Measurements from ENCODE around the gene MUC5AC. TPM values are rescaled to one million over a fixed set of nuclear protein-coding genes. Genes with fewer than 3 reads are reported as not detected.

Gene MUC5AC
- total RNA-seq, 1 experiment from 2014 or later, result under 0.01 TPM

- no peaks in the 10 kb centered on the region for H3K36me3 ChIP-seq (ENCODE audit: control insufficient read depth in 1 of 2, insufficient read depth in 2 of 2, low read length in 2 of 2)
- H3K9me2 ChIP-seq (ENCODE audit: insufficient read depth), result no peaks in the 10 kb centered on the region
- no peak within 1 kb of the TSS for H3K27ac ChIP-seq (ENCODE audit: low read depth, low read length)
- ChIA-PET CTCF (no interaction called here), RAD21 (ENCODE audit: low non-redundant PET in 1 of 2, low total read pairs in 2 of 2, uncharacterized antibody in 2 of 2, unreplicated experiment in 2 of 2) (no interaction called here), POLR2A (no interaction called here)
- no peak for TF ChIP-seq POLR2AphosphoS5 (IDR thresholded peaks at IDR 0.05; ENCODE audit: low read depth, low read length)
- no peak for TF ChIP-seq TCF7L2 (IDR thresholded peaks at IDR 0.05; ENCODE audit: borderline replicate concordance, extremely low read depth, insufficient read depth, insufficient read length)
- no peak for TF ChIP-seq EGR1 (IDR thresholded peaks at IDR 0.05; ENCODE audit: low read depth)
- TF ChIP-seq SP1 (IDR thresholded peaks at IDR 0.05; ENCODE audit: low read depth), result no peak
- TF ChIP-seq SIN3A (IDR thresholded peaks at IDR 0.05; ENCODE audit: low read depth), result no peak
- no peak for TF ChIP-seq CEBPB (IDR thresholded peaks at IDR 0.05; ENCODE audit: low read depth)
- H2AFZ ChIP-seq (ENCODE audit: low read depth, low read length, poor library complexity, severe bottlenecking), result no peak within 1 kb of the TSS
- no peak within 1 kb of the TSS for H3K4me3 ChIP-seq (replicated peaks in 1 of 2; ENCODE audit: low read depth in 1 of 2, low read length in 2 of 2)
- DNase-seq (ENCODE audit: low read depth, low spot score), result no peak
- H3K4me1 ChIP-seq (ENCODE audit: control insufficient read depth in 1 of 2, insufficient read depth in 2 of 2, low read length in 2 of 2), result no peaks in the 10 kb centered on the region
- no peaks in the 10 kb centered on the region for H4K20me1 ChIP-seq (ENCODE audit: insufficient read depth)
- no peak for ATAC-seq
- no peak within 1 kb of the TSS for H3K9ac ChIP-seq (ENCODE audit: low read length)
- H3K9me3 ChIP-seq (ENCODE audit: control insufficient read depth in 1 of 2, insufficient read depth in 1 of 2, low read depth in 1 of 2, low read length in 2 of 2), result no peaks in the 10 kb centered on the region
- no TSS peak for BruUV-seq (replicated peaks)
- no peaks in the 10 kb centered on the region for H3K27me3 ChIP-seq (ENCODE audit: insufficient read depth, low read length)
- intact Hi-C loops (cut with micrococcal nuclease), result no loop called here
- H3K4me2 ChIP-seq (ENCODE audit: low read length), result no peak within 1 kb of the TSS
- H3K79me2 ChIP-seq (ENCODE audit: insufficient read depth, low read length), result no peaks in the 10 kb centered on the region
Observed at GRCh38 chr11:1222491-1223345, 65.0 kb downstream of the MUC5AC start, which contains the start of gene MUC5B. Gene MUC5B (plus strand): TSS chr11:1223066. CDS start chr11:1223124, 58 bp downstream.

DNA sequence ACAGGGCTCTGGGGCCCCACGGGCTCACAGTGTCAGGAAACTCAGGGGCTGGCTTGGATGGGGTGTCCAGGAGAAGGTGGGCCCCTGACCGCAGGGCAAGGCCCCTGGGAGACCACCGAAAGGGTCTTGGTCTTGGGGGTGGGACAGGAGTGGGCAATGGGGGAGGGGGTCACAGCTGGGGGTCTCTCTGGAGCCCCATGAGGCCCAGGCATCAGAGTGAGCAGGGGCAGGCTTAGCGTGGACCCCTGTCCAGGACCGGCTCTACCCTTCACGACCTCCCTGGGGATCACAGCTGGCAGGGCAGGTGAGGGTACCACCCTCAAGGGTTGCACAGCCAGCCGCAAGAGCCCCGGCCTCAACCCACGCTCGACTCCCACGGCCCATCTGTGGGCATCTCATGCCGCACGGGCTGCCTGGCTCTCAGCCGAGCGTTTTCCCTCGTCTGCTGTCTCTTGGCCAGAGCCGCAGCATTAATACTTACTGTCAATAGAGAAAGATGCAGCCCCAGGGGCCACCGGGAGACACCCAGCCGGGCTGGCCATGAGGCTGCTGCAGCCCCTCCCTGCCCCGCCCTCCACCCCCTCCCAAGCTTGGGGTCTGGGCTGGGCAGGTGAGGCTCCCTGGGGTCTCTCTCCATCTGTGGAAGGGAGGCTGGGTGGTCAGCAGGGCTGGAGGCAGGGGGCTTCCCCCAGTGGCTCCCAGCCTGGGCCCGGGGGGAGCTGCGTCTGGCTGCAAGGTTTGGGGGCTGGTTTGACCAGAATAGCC lies 65.8 kb downstream of the MUC5AC start:
- H2AFZ ChIP-seq (ENCODE audit: low read depth, low read length, poor library complexity, severe bottlenecking), result no peak overlapping the region
- H3K9me2 ChIP-seq (ENCODE audit: insufficient read depth), result no peaks in the 10 kb centered on the region
- no peaks in the 10 kb centered on the region for H4K20me1 ChIP-seq (ENCODE audit: insufficient read depth)
- no TSS peak for BruUV-seq (replicated peaks)
- CTCF ChIA-PET, result no interaction called here
- H3K79me2 ChIP-seq (ENCODE audit: insufficient read depth, low read length), result no peaks in the 10 kb centered on the region
- no peaks in the 10 kb centered on the region for H3K36me3 ChIP-seq (ENCODE audit: control insufficient read depth in 1 of 2, insufficient read depth in 2 of 2, low read length in 2 of 2)
- ATAC-seq (no peak), DNase-seq (ENCODE audit: low read depth, low spot score) (no peak)
- POLR2A ChIA-PET, result no interaction called here
- no peak overlapping the region for H3K27ac ChIP-seq (ENCODE audit: low read depth, low read length)
- intact Hi-C loops (cut with micrococcal nuclease), result no loop called here
- RAD21 ChIA-PET (ENCODE audit: low non-redundant PET in 1 of 2, low total read pairs in 2 of 2, uncharacterized antibody in 2 of 2, unreplicated experiment in 2 of 2), result no interaction called here
- no peak overlapping the region for H3K4me3 ChIP-seq (replicated peaks in 1 of 2; ENCODE audit: low read depth in 1 of 2, low read length in 2 of 2)
- no peak overlapping the region for H3K9ac ChIP-seq (ENCODE audit: low read length)
- H3K4me1 ChIP-seq (ENCODE audit: control insufficient read depth in 1 of 2, insufficient read depth in 2 of 2, low read length in 2 of 2), result no peaks in the 10 kb centered on the region
- no peak overlapping the region for H3K4me2 ChIP-seq (ENCODE audit: low read length)
- no peaks in the 10 kb centered on the region for H3K27me3 ChIP-seq (ENCODE audit: insufficient read depth, low read length)
- H3K9me3 ChIP-seq (ENCODE audit: control insufficient read depth in 1 of 2, insufficient read depth in 1 of 2, low read depth in 1 of 2, low read length in 2 of 2), result no peaks in the 10 kb centered on the region
- TF ChIP-seq CEBPB (IDR thresholded peaks at IDR 0.05; ENCODE audit: low read depth), result no peak
- TF ChIP-seq SRF (IDR thresholded peaks at IDR 0.05; ENCODE audit: low read depth), result no peak
- TF ChIP-seq, protein P1, sequence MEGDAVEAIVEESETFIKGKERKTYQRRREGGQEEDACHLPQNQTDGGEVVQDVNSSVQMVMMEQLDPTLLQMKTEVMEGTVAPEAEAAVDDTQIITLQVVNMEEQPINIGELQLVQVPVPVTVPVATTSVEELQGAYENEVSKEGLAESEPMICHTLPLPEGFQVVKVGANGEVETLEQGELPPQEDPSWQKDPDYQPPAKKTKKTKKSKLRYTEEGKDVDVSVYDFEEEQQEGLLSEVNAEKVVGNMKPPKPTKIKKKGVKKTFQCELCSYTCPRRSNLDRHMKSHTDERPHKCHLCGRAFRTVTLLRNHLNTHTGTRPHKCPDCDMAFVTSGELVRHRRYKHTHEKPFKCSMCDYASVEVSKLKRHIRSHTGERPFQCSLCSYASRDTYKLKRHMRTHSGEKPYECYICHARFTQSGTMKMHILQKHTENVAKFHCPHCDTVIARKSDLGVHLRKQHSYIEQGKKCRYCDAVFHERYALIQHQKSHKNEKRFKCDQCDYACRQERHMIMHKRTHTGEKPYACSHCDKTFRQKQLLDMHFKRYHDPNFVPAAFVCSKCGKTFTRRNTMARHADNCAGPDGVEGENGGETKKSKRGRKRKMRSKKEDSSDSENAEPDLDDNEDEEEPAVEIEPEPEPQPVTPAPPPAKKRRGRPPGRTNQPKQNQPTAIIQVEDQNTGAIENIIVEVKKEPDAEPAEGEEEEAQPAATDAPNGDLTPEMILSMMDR (IDR thresholded peaks at IDR 0.05 in 2 of 3, conservative IDR thresholded peaks at IDR 0.05 in 1 of 3; ENCODE audit: borderline replicate concordance in 1 of 3, insufficient read depth in 1 of 3, low read depth in 2 of 3, low read length in 2 of 3), result no peak
- TF ChIP-seq POLR2AphosphoS5 (IDR thresholded peaks at IDR 0.05; ENCODE audit: low read depth, low read length), result no peak
- no peak for TF ChIP-seq TCF7L2 (IDR thresholded peaks at IDR 0.05; ENCODE audit: borderline replicate concordance, extremely low read depth, insufficient read depth, insufficient read length)
- TF ChIP-seq CBX3 (IDR thresholded peaks at IDR 0.05; ENCODE audit: low read depth), result no peak
- TF ChIP-seq ELF1 (IDR thresholded peaks at IDR 0.05; ENCODE audit: borderline replicate concordance, low read depth), result no peak
- TF ChIP-seq, protein P2, sequence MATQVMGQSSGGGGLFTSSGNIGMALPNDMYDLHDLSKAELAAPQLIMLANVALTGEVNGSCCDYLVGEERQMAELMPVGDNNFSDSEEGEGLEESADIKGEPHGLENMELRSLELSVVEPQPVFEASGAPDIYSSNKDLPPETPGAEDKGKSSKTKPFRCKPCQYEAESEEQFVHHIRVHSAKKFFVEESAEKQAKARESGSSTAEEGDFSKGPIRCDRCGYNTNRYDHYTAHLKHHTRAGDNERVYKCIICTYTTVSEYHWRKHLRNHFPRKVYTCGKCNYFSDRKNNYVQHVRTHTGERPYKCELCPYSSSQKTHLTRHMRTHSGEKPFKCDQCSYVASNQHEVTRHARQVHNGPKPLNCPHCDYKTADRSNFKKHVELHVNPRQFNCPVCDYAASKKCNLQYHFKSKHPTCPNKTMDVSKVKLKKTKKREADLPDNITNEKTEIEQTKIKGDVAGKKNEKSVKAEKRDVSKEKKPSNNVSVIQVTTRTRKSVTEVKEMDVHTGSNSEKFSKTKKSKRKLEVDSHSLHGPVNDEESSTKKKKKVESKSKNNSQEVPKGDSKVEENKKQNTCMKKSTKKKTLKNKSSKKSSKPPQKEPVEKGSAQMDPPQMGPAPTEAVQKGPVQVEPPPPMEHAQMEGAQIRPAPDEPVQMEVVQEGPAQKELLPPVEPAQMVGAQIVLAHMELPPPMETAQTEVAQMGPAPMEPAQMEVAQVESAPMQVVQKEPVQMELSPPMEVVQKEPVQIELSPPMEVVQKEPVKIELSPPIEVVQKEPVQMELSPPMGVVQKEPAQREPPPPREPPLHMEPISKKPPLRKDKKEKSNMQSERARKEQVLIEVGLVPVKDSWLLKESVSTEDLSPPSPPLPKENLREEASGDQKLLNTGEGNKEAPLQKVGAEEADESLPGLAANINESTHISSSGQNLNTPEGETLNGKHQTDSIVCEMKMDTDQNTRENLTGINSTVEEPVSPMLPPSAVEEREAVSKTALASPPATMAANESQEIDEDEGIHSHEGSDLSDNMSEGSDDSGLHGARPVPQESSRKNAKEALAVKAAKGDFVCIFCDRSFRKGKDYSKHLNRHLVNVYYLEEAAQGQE (IDR thresholded peaks at IDR 0.05; ENCODE audit: low read depth), result no peak
- TF ChIP-seq ATF3 (IDR thresholded peaks at IDR 0.05), result no peak
